NCI-H345 treated with DMSO at 0.1 percent for 48 hours (cell line): ENCODE data around the gene OR4C13.
"Not testable (repeated sequence)": the region's sequence is repeated elsewhere in the genome, so short reads cannot be mapped to it uniquely, and the experiment has no call there.

Experiments
- DNase-seq: peaks from one replicate; lab custom pipeline; 2025; ENCODE audit not compliant: unreplicated experiment; lab: John Stamatoyannopoulos, UW

Gene OR4C13

GRCh38 chr11:49952091-49952490, at the start of gene OR4C13:
Gene OR4C13 (plus strand): TSS chr11:49952391. CDS start chr11:49952423, 32 bp downstream.
- DNase-seq, result no peak

- not testable (repeated sequence) for DNase-seq
These were observed 40.7 kb upstream of the OR4C13 start for GRCh38 chr11:49911516-49911915.

- not testable (repeated sequence) for DNase-seq
These were observed 3.5 kb upstream of the OR4C13 start for GRCh38 chr11:49948701-49949100.

- DNase-seq, result not testable (repeated sequence)
These were observed 21.2 kb downstream of the OR4C13 start for GRCh38 chr11:49973439-49973838.

- not testable (repeated sequence) for DNase-seq
These were observed 30.2 kb downstream of the OR4C13 start, which contains the start of gene OR4C12 for GRCh38 chr11:49982435-49982834. Gene OR4C12 (minus strand): TSS chr11:49982535. CDS start chr11:49982501, 34 bp downstream.

- DNase-seq, result peak; percentile 19
These were observed 43.4 kb downstream of the OR4C13 start for GRCh38 chr11:49995565-49995964.
